ENCODE data around the gene ETV4.
"Not testable (repeated sequence)": the region's sequence is repeated elsewhere in the genome, so short reads cannot be mapped to it uniquely, and the experiment has no call there.

The ETV4 gene

GRCh38 chr17:43511199-43511598, 34.9 kb downstream of the ETV4 start:
- DNase-seq (ENCODE audit: low spot score) = not testable (repeated sequence)

GRCh38 chr17:43509440-43509839, 36.7 kb downstream of the ETV4 start:
- DNase-seq (ENCODE audit: low spot score) = not testable (repeated sequence)

- DNase-seq (ENCODE audit: low spot score) = no peak
Observed at GRCh38 chr17:43490621-43491020, 55.5 kb downstream of the ETV4 start.

GRCh38 chr17:43483674-43484551, 62.2 kb downstream of the ETV4 start, which contains the start of gene DHX8:
TSS of gene DHX8 (plus strand) at chr17:43483975. CDS start at chr17:43484038, 63 bp downstream.
- peak; percentile 95 for DNase-seq (ENCODE audit: low spot score)

GRCh38 chr17:43482103-43483012, 63.8 kb downstream of the ETV4 start:
- no peak for DNase-seq (ENCODE audit: low spot score)

GRCh38 chr17:43479948-43480347, 66.2 kb downstream of the ETV4 start:
- DNase-seq (ENCODE audit: low spot score) = no peak
